SK-MEL-5 (cell line): ENCODE data around the gene ACACA. TPM values are rescaled to one million over a fixed set of nuclear protein-coding genes. Genes with fewer than 3 reads are reported as not detected.

Experiments
- total RNA-seq: library from RNA; depleted of rRNA; stranded (reverse); fragments of >200 nt; shearing (Covaris generic); gene quantifications from 2 replicates; pipeline ENCODE4 v1.2.3, GENCODE V29; 2014; rRNA removed

ACACA gene
- total RNA-seq, 1 experiment from 2014 or later: 37.8 TPM

Other genes with a start within 250 kb of the ACACA start
- gene C17orf78, start 30.9 kb downstream of the ACACA start, total RNA-seq: not detected in 2 replicates
- gene TADA2A, start 50 bp upstream of the ACACA start, total RNA-seq: 18.2 and 19.7 TPM in 2 replicates
- 106 and 119 TPM in 2 replicates for gene DUSP14, start 83.1 kb upstream of the ACACA start, total RNA-seq
- gene SYNRG, start 202.6 kb upstream of the ACACA start, total RNA-seq: 10.0 and 11.0 TPM in 2 replicates
- 33.7 and 34.0 TPM in 2 replicates for gene DDX52, start 236.6 kb upstream of the ACACA start, total RNA-seq